Right ventricle myocardium inferior (tissue), 1 donor: Measurements from ENCODE around the gene TTYH1. TPM values are rescaled to one million over a fixed set of nuclear protein-coding genes. Genes with fewer than 3 reads are reported as not detected.
"Not testable (repeated sequence)": the region's sequence is repeated elsewhere in the genome, so short reads cannot be mapped to it uniquely, and the experiment has no call there.

Experiments
- ATAC-seq: fragments of 200-7000 bp; cut with Tn5 transposase; one replicate; pipeline ENCODE4 v1.9.1; 2020; ENCODE audit warnings: mild to moderate bottlenecking, moderate library complexity
- DNase-seq: peaks from one replicate; pipeline ENCODE4 v3.0.0; 2021; ENCODE audit errors: missing footprints
- intact Hi-C: fragments of 100-400 bp; cut with DNase I; formaldehyde crosslinking; loops from one replicate; pipeline ENCODE4 v1.11.0; 2022
- long read RNA-seq: library from polyadenylated mRNA; unstranded; transcript quantifications from one replicate; pipeline ENCODE4 v2.0.0, GENCODE V29; 2021
- total RNA-seq: library from RNA; stranded (reverse); fragmentation: NEBNext Ultra II Directional; extraction: Animal tissue kit (Norgen Biotek cat#: 25700); gene quantifications from one replicate; pipeline ENCODE4 v1.2.1, GENCODE V29; 2021
- donor health status: DM: no; HTN: yes; CAD: no; lungs with severe emphysema.

TTYH1 gene
- total RNA-seq = 2.8 TPM
- long read RNA-seq, partial matches to known transcripts = 1 of 3 reads
- long read RNA-seq, other reads (novel, unspliced or antisense) = 1 of 3 reads

- intact Hi-C loops = no loop called here
- peak; percentile 21 for DNase-seq
- ATAC-seq = no peak
These were observed at the start of gene TTYH1 for GRCh38 chr19:54415208-54415900. TTYH1 (plus strand) TSS chr19:54415464; CDS start chr19:54415553, 89 bp downstream.

- DNase-seq, ATAC-seq, intact Hi-C loops: not testable (repeated sequence)
These were observed 49.5 kb upstream of the TTYH1 start for GRCh38 chr19:54365798-54366197.

GRCh38 chr19:54366811-54367210 is 48.5 kb upstream of the TTYH1 start:
- ATAC-seq (no peak), DNase-seq (no peak)
- intact Hi-C loops = no loop called here

- intact Hi-C loops = no loop called here
- no peak for DNase-seq
- no peak for ATAC-seq
These were observed 46.1 kb upstream of the TTYH1 start for GRCh38 chr19:54369082-54369687.

GRCh38 chr19:54369688-54370433 is 45.4 kb upstream of the TTYH1 start:
- DNase-seq, intact Hi-C loops, ATAC-seq: not testable (repeated sequence)

- intact Hi-C loops, ATAC-seq, DNase-seq: not testable (repeated sequence)
These were observed 44.8 kb upstream of the TTYH1 start for GRCh38 chr19:54370434-54370796.

GRCh38 chr19:54371453-54371852 is 43.8 kb upstream of the TTYH1 start:
- DNase-seq, intact Hi-C loops, ATAC-seq: not testable (repeated sequence)

GRCh38 chr19:54373781-54374631 is 41.3 kb upstream of the TTYH1 start:
- intact Hi-C loops = no loop called here
- DNase-seq (peak; percentile 69), ATAC-seq (peak; percentile 37)

GRCh38 chr19:54375181-54375938 is 39.9 kb upstream of the TTYH1 start:
- DNase-seq, intact Hi-C loops, ATAC-seq: not testable (repeated sequence)

- ATAC-seq = no peak
- no peak for DNase-seq
- intact Hi-C loops = no loop called here
These were observed 38.5 kb upstream of the TTYH1 start for GRCh38 chr19:54376610-54377285.

- no peak for DNase-seq
- no peak for ATAC-seq
- intact Hi-C loops = no loop called here
These were observed 36.0 kb upstream of the TTYH1 start for GRCh38 chr19:54379187-54379678.

GRCh38 chr19:54380897-54381296 is 34.4 kb upstream of the TTYH1 start:
- no peak for DNase-seq
- intact Hi-C loops = no loop called here
- ATAC-seq = no peak

- intact Hi-C loops, ATAC-seq, DNase-seq: not testable (repeated sequence)
These were observed 33.2 kb upstream of the TTYH1 start for GRCh38 chr19:54382041-54382440.

- ATAC-seq (no peak), DNase-seq (no peak)
- intact Hi-C loops = no loop called here
These were observed 31.9 kb upstream of the TTYH1 start for GRCh38 chr19:54383330-54383729.

- intact Hi-C loops = no loop called here
- ATAC-seq = peak; percentile 44
- DNase-seq = peak; percentile 73
These were observed 27.1 kb upstream of the TTYH1 start for GRCh38 chr19:54387991-54388801.

- no peak for DNase-seq
- no peak for ATAC-seq
- intact Hi-C loops = no loop called here
These were observed 26.5 kb upstream of the TTYH1 start for GRCh38 chr19:54388802-54389139.

GRCh38 chr19:54389553-54389952 is 25.7 kb upstream of the TTYH1 start:
- DNase-seq (no peak), ATAC-seq (no peak)
- intact Hi-C loops = no loop called here
